ENCODE data around the gene GLYATL1. TPM values are rescaled to one million over a fixed set of nuclear protein-coding genes. Genes with fewer than 3 reads are reported as not detected.
"Not testable (repeated sequence)": the region's sequence is repeated elsewhere in the genome, so short reads cannot be mapped to it uniquely, and the experiment has no call there.

GLYATL1 gene
- total RNA-seq, 1 donor from 2014 or later = 2.0 TPM

DNA sequence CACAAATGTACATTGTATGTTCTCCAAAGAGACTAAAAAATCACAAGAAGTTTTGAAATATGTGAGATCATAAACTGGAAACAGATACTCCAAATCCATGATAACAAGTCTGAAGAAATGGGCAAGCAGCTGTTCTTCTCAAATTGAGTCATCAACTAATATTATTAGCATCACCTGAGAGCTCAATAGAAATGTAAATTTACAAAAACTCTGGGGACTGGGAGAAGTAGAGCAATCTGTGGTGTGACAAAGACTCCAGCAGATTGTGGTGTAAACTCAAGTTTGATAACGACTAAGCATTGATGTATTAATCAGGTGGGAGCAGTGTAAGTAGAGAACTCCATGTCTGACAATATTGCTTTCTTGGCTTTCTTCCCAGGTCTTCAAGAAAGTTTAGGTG is 53.2 kb downstream of the GLYATL1 start:
- Mint-ChIP-seq H3K27me3 (ENCODE audit: unreplicated experiment) (no peaks in the 10 kb centered on the region), H3K27ac (ENCODE audit: unreplicated experiment) (no peak overlapping the region), H3K36me3 (ENCODE audit: low read depth, unreplicated experiment) (peaks cover 5% of the 10 kb centered on the region), H3K9me3 (ENCODE audit: unreplicated experiment) (no peaks in the 10 kb centered on the region), H3K4me1 (ENCODE audit: unreplicated experiment) (no peaks in the 10 kb centered on the region), H3K4me3 (ENCODE audit: unreplicated experiment) (no peak overlapping the region)
- no peak for TF ChIP-seq CTCF (IDR thresholded peaks at IDR 0.05; ENCODE audit: unreplicated experiment)
- no peak for DNase-seq (ENCODE audit: low spot score)

DNA sequence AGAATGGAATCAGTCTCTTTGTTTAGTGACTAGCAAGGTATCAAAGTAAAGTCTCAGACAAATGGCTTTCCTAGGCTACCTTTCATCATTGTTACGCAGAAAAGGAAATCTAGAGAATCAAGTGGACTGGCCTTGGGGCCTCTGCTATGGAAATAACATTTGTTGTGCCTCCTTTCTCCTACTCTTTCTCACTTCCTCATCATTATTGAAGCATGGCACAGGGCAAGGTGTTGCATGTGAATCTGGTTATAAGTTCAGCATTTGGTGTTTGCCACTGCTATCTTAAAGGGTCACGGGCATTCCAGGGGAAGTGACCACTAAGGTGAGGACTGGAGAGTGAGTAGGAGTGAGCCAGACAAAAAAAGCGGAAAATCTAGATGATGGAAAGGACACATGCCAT is 54.9 kb downstream of the GLYATL1 start:
- TF ChIP-seq CTCF (IDR thresholded peaks at IDR 0.05; ENCODE audit: unreplicated experiment) = no peak
- H3K9me3 Mint-ChIP-seq (ENCODE audit: unreplicated experiment) = no peaks in the 10 kb centered on the region
- H3K4me1 Mint-ChIP-seq (ENCODE audit: unreplicated experiment) = no peaks in the 10 kb centered on the region
- DNase-seq (ENCODE audit: low spot score) = no peak
- no peak overlapping the region for H3K27ac Mint-ChIP-seq (ENCODE audit: unreplicated experiment)
- H3K4me3 Mint-ChIP-seq (ENCODE audit: unreplicated experiment) = no peak overlapping the region
- peaks cover 5% of the 10 kb centered on the region for H3K36me3 Mint-ChIP-seq (ENCODE audit: low read depth, unreplicated experiment)
- no peaks in the 10 kb centered on the region for H3K27me3 Mint-ChIP-seq (ENCODE audit: unreplicated experiment)

- Mint-ChIP-seq H3K36me3 (ENCODE audit: low read depth, unreplicated experiment) (no peaks in the 10 kb centered on the region), H3K27ac (ENCODE audit: unreplicated experiment) (no peak overlapping the region), H3K27me3 (ENCODE audit: unreplicated experiment) (no peaks in the 10 kb centered on the region), H3K4me3 (ENCODE audit: unreplicated experiment) (no peak overlapping the region), H3K4me1 (ENCODE audit: unreplicated experiment) (peaks cover 6% of the 10 kb centered on the region), H3K9me3 (ENCODE audit: unreplicated experiment) (no peaks in the 10 kb centered on the region)
- DNase-seq (ENCODE audit: low spot score) = no peak
- no peak for TF ChIP-seq CTCF (IDR thresholded peaks at IDR 0.05; ENCODE audit: unreplicated experiment)
These were observed 59.4 kb downstream of the GLYATL1 start for GRCh38 chr11:58998480-58999290.

GRCh38 chr11:58999291-58999680 is 60.0 kb downstream of the GLYATL1 start:
- Mint-ChIP-seq H3K9me3 (ENCODE audit: unreplicated experiment) (no peaks in the 10 kb centered on the region), H3K27ac (ENCODE audit: unreplicated experiment) (no peak overlapping the region), H3K27me3 (ENCODE audit: unreplicated experiment) (no peaks in the 10 kb centered on the region), H3K4me1 (ENCODE audit: unreplicated experiment) (peaks cover 6% of the 10 kb centered on the region), H3K4me3 (ENCODE audit: unreplicated experiment) (no peak overlapping the region), H3K36me3 (ENCODE audit: low read depth, unreplicated experiment) (no peaks in the 10 kb centered on the region)
- DNase-seq (ENCODE audit: low spot score) = no peak
- TF ChIP-seq CTCF (IDR thresholded peaks at IDR 0.05; ENCODE audit: unreplicated experiment) = no peak

DNA sequence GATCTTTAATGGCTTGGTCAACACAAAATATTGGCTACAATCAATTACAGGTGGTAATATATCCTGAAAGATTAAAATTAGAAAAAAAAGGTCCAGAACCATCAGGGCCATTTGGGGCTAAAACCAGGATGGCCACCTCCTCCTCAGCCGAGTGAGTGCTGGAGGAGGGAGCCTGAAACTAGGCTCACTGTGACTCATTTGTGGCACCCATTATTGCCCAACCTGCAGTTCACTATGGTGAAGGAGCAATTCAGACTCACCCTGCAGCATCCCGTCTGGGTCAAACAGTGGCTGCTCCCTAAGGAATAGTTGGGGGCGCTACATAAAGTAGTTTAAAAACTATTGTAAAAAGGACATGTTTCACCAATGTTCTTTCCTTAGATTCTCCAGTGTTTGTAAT is 60.7 kb downstream of the GLYATL1 start:
- TF ChIP-seq CTCF (IDR thresholded peaks at IDR 0.05; ENCODE audit: unreplicated experiment) = no peak
- Mint-ChIP-seq H3K4me3 (ENCODE audit: unreplicated experiment) (no peak overlapping the region), H3K4me1 (ENCODE audit: unreplicated experiment) (peaks cover 6% of the 10 kb centered on the region), H3K27ac (ENCODE audit: unreplicated experiment) (no peak overlapping the region), H3K27me3 (ENCODE audit: unreplicated experiment) (no peaks in the 10 kb centered on the region), H3K9me3 (ENCODE audit: unreplicated experiment) (no peaks in the 10 kb centered on the region), H3K36me3 (ENCODE audit: low read depth, unreplicated experiment) (no peaks in the 10 kb centered on the region)
- DNase-seq (ENCODE audit: low spot score) = no peak

- not testable (repeated sequence) for H3K27ac Mint-ChIP-seq (ENCODE audit: unreplicated experiment); H3K36me3 Mint-ChIP-seq (ENCODE audit: low read depth, unreplicated experiment); H3K4me1 Mint-ChIP-seq (ENCODE audit: unreplicated experiment); DNase-seq (ENCODE audit: low spot score); H3K4me3 Mint-ChIP-seq (ENCODE audit: unreplicated experiment); H3K27me3 Mint-ChIP-seq (ENCODE audit: unreplicated experiment); H3K9me3 Mint-ChIP-seq (ENCODE audit: unreplicated experiment)
These were observed 62.7 kb downstream of the GLYATL1 start for GRCh38 chr11:59002006-59002405.

Measured in endothelial cell (in vitro differentiated cells).